Adipocyte (in vitro differentiated cells): ENCODE data around the gene RILP.

Source experiments
- DNase-seq: peaks from one replicate; pipeline ENCODE4 v3.0.0-alpha.2; 2015; ENCODE audit warnings: low read depth
- H3K27me3 ChIP-seq: replicated peaks from 2 replicates; pipeline ENCODE4 v1.7.0; 2013; ENCODE audit warnings: mild to moderate bottlenecking, low read length, moderate library complexity; ENCODE audit not compliant: control insufficient read depth, insufficient read depth
- H3K36me3 ChIP-seq: 2 replicates; pipeline ENCODE4 v1.7.0; 2013; ENCODE audit warnings: low read length, mild to moderate bottlenecking, moderate library complexity; ENCODE audit not compliant: control insufficient read depth, insufficient read depth, severe bottlenecking
- H3K4me1 ChIP-seq: 2 replicates; pipeline ENCODE4 v1.7.0; 2013; ENCODE audit warnings: mild to moderate bottlenecking, low read length, moderate library complexity; ENCODE audit not compliant: control insufficient read depth, insufficient read depth
- H3K4me3 ChIP-seq: 2 replicates; pipeline ENCODE4 v1.7.0; 2013; ENCODE audit warnings: mild to moderate bottlenecking, low read length, moderate library complexity
- H3K9ac ChIP-seq: 2 replicates; pipeline ENCODE4 v1.7.0; 2013; ENCODE audit warnings: mild to moderate bottlenecking, low read length, moderate library complexity
- H3K9me3 ChIP-seq: 2 replicates; pipeline ENCODE4 v1.7.0; 2013; ENCODE audit warnings: mild to moderate bottlenecking, low read length, moderate library complexity; ENCODE audit not compliant: control insufficient read depth

The RILP gene

GRCh38 chr17:1611715-1612114 lies 38.0 kb downstream of the RILP start:
- peaks cover 16% of the 10 kb centered on the region for H3K36me3 ChIP-seq
- H3K4me1 ChIP-seq: peaks cover 14% of the 10 kb centered on the region

GRCh38 chr17:1608676-1609075 lies 41.0 kb downstream of the RILP start:
- Histone ChIP-seq H3K9ac (no peak overlapping the region), H3K36me3 (peaks cover 9% of the 10 kb centered on the region), H3K4me1 (peaks cover 17% of the 10 kb centered on the region), H3K27me3 (no peaks in the 10 kb centered on the region), H3K4me3 (no peak overlapping the region), H3K9me3 (no peaks in the 10 kb centered on the region)
- no peak for DNase-seq

More at GRCh38 chr17:1611715-1612114, 38.0 kb downstream of the RILP start:
- Histone ChIP-seq H3K27me3 (no peaks in the 10 kb centered on the region), H3K9ac (no peak overlapping the region), H3K9me3 (no peaks in the 10 kb centered on the region), H3K4me3 (no peak overlapping the region)
- DNase-seq: no peak

DNA sequence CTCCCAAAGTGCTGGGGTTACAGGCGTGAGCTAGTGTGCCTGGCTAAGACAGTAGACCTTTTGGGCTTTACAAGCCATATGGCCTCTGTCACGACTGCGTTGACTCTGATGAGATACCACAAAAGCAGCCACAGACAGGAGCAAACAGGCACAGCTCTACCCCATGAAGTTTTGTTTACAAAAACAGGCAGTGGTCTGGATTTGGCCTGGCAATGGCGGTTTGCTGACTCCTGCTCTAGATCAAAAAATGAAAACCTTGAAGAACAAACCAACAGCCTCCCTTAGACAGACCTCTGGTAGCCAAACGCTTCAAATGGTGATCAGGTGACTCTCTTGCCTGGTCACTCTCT lies 41.7 kb downstream of the RILP start:
- H3K4me3 ChIP-seq: no peak overlapping the region
- H3K9ac ChIP-seq: no peak overlapping the region
- H3K27me3 ChIP-seq: no peaks in the 10 kb centered on the region
- peaks cover 7% of the 10 kb centered on the region for H3K36me3 ChIP-seq
- no peaks in the 10 kb centered on the region for H3K9me3 ChIP-seq
- H3K4me1 ChIP-seq: peaks cover 17% of the 10 kb centered on the region
- no peak for DNase-seq

DNA sequence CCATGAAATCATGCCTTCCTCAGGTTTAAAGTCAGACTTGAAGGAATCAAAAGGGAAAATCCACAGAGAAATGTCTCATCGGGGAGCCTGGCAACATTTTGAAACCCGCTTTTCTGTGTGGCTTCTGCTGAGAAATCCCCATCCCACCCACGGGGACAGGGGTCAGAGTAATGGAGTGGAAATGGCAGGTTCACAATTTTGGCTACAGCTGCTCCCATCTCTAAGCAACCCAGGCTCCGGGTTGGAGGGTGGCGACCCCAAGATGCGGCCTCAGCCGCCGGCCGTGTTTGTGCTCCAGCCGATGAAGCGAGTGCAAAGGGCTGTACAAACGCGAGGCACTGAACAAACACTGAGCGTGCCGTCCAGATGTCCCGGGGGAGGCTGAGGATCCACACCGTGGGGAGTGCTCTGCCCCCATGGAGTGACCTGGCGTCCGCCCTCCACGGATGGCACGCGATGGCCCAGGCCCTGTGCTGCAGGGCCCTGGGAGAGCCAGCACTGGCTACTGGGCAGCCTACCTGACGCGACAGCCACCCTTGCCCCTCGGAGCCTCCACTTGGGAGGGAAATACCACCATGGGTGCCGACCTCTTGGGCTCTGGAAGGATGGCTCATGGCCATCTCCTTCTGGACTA lies 43.2 kb downstream of the RILP start:
- Histone ChIP-seq H3K9ac (no peak overlapping the region), H3K4me1 (peaks cover 17% of the 10 kb centered on the region), H3K9me3 (no peaks in the 10 kb centered on the region), H3K4me3 (no peak overlapping the region), H3K36me3 (peaks cover 9% of the 10 kb centered on the region), H3K27me3 (no peaks in the 10 kb centered on the region)
- DNase-seq: no peak

DNA sequence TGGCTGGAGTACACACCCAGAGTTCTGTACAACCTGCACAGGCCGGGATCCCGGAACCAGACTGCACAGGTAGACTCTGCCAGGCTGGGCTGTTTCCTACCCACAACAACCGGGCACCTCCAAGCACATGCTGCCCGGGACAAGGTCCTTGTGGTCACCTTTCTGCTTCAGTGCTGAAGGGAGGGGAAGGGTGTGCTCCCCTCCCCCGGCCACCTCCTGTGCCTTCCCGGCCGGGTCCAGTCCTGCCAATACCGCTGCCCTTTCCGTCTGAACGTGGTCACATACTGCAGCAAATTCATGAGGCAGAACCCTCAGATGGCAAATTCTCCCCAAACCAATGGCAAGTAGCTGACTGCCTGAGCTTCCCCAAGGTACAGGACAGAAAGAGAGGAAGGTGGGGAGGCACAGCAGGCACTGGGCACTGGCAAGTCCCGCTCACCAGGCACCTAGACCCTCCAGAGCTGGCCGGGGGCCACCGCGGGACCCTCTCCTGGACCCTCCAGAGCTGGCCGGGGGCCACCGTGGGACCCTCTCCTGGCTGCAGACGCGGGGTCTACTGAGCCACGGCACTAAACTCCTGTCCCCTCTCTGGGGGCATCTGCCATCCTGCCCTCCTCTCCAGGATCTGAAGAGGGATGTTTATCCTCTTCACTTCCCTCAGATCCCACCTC lies 43.9 kb downstream of the RILP start:
- H3K9me3 ChIP-seq: no peaks in the 10 kb centered on the region
- H3K27me3 ChIP-seq: no peaks in the 10 kb centered on the region
- no peak overlapping the region for H3K9ac ChIP-seq
- peaks cover 9% of the 10 kb centered on the region for H3K36me3 ChIP-seq
- DNase-seq: no peak
- H3K4me3 ChIP-seq: no peak overlapping the region
- peaks cover 17% of the 10 kb centered on the region for H3K4me1 ChIP-seq

DNA sequence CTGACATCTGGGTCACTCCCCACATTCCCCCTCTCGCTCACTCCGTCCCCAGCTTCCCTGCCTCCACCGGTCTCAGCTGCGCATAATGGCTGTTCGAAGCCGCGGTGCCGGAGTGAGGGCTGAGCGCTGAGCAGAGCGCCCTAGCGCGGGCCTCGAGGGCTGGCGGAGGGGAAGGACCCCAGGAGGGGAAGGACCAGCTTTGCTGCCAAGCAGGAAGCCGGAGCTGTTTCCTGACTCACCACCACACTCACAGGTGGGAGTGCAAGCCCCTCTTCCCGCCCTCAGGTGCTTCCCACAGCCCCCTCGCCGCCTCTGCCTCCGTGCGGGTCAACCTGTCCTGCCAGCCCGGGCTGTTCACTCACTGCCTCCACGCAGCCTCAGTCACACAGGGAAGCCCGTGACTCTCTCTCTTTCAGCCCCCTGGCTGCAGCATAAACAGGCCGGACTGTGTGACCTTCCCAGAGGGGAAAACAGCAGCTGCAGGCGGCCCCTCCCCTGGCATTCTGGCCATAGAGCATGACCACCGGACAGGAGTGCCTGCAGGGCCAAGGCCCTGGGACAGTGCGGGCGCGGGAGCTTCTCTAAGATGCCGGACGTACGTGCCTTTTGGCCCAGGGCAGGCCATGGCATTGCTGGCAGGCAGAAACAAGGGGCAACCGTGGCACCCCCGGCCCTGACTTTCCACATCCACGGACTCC lies 44.7 kb downstream of the RILP start:
- H3K4me1 ChIP-seq: peaks cover 17% of the 10 kb centered on the region
- no peaks in the 10 kb centered on the region for H3K27me3 ChIP-seq
- H3K4me3 ChIP-seq: no peak overlapping the region
- no peaks in the 10 kb centered on the region for H3K9me3 ChIP-seq
- H3K9ac ChIP-seq: no peak overlapping the region
- DNase-seq: no peak
- H3K36me3 ChIP-seq: peaks cover 9% of the 10 kb centered on the region

DNA sequence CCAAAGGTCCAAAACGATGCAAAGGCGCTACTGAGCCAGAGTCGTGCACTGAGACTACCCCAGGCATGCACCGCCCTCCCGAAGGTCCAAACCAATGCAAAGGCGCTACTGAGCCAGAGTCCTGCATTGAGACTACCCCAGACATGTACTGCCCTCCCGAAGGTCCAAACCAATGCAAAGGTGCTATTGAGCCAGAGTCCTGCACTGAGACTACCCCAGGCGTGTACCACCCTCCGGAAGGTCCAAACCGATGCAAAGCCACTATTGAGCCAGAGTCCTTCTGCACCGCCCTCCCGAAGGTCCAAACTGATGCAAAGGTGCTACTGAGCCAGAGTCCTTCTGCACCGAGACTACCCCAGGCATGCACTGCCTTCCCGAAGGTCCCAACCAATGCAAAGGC lies 48.1 kb downstream of the RILP start:
- no peaks in the 10 kb centered on the region for H3K9me3 ChIP-seq
- no peak for DNase-seq
- H3K4me1 ChIP-seq: peaks cover 2% of the 10 kb centered on the region
- H3K9ac ChIP-seq: no peak overlapping the region
- H3K27me3 ChIP-seq: no peaks in the 10 kb centered on the region
- no peak overlapping the region for H3K4me3 ChIP-seq
- peaks cover 9% of the 10 kb centered on the region for H3K36me3 ChIP-seq

DNA sequence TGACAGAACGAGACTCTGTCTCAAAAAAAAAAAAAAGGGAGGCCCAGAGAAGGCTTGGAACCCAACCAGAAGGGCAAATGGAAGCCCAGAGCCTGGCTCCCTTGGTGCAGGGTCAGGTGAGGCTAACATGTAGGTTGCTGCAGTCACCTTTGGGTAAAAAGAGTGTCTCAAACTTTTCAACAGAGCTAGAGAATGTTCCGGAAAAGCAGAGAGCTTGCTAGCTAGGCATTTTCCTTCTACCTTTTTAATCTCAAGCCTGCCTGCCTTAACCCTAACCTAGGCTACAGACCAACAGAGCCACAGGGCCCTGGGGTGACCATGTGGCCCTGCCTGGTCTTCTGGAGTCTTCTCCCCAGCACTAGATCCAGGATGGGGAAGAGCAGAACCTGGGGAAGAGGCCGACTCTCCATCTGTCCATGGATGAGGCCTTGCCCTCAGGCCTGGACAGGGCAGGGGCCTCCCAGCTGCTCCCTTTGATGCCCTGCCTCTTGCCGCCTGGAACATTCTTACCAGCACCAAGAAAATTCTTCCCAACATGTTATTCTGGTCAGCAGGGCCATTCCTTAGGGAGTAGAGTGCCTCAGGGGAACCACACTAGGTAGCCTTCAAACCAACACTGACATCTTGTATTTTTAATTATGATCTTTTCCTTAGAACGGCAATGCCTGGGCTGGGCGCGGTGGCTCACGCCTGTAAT lies 51.1 kb downstream of the RILP start:
- peaks cover 9% of the 10 kb centered on the region for H3K36me3 ChIP-seq
- no peak overlapping the region for H3K4me3 ChIP-seq
- no peaks in the 10 kb centered on the region for H3K4me1 ChIP-seq
- H3K9ac ChIP-seq: no peak overlapping the region
- H3K9me3 ChIP-seq: no peaks in the 10 kb centered on the region
- no peaks in the 10 kb centered on the region for H3K27me3 ChIP-seq
- DNase-seq: no peak

DNA sequence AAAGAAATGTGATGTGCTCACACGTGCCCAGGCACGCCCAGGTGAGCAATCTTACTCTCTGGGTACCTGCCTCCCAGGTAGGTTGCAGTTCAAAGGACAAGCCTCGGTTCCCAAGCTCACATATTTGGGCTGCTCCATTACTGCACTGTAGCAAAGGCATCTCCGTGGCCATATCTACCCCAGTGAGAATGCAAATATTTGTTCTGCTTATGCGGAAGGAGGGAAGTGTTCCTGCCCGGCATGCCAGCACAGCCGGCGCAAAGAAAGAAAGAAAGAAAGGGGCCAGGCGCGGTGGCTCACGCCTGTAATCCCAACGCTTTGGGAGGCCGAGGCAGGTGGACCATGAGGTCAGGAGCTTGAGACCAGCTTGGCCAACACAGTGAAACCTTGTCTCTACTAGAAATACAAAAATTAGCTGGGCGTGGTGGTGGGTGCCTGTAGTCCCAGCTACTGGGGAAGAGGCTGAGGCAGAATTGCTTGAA lies 51.8 kb downstream of the RILP start:
- no peaks in the 10 kb centered on the region for H3K27me3 ChIP-seq

More for the DNA sequence above, 51.8 kb downstream of the RILP start:
- Histone ChIP-seq H3K9ac (no peak overlapping the region), H3K36me3 (peaks cover 11% of the 10 kb centered on the region), H3K9me3 (no peaks in the 10 kb centered on the region), H3K4me1 (no peaks in the 10 kb centered on the region), H3K4me3 (no peak overlapping the region)
- no peak for DNase-seq
